GM23248 (cell line): Measurements from ENCODE around the gene HS3ST2.

Source experiments
- EZH2 ChIP-seq: fragments of 200-600 bp; sonication (generic); IDR thresholded peaks from 2 replicates; pipeline ENCODE4 v1.6.1; 2018; ENCODE audit warnings: antibody characterized with exemption, mild to moderate bottlenecking; ENCODE audit not compliant: insufficient read depth, poor library complexity, severe bottlenecking
- EZH2phosphoT487 ChIP-seq: fragments of 200-600 bp; sonication (generic); IDR thresholded peaks from 2 replicates; pipeline ENCODE4 v1.6.1; 2018; ENCODE audit warnings: antibody characterized with exemption, moderate library complexity, mild to moderate bottlenecking, low read depth; ENCODE audit not compliant: insufficient read depth

GRCh38 chr16:22933173-22933572 lies 119.2 kb downstream of the HS3ST2 start:
- TF ChIP-seq EZH2 (no peak), EZH2phosphoT487 (no peak)
